OCI-LY1 (cell line): Measurements from ENCODE around the gene SAPCD1.

Source experiments
- H2AFZ ChIP-seq: fragments of 200-600 bp; sonication (generic), shearing (Covaris generic); 2 replicates; pipeline ENCODE4 v1.6.0; 2014; ENCODE audit warnings: antibody characterized with exemption, mild to moderate bottlenecking, low read length
- H3F3A ChIP-seq: fragments of 200-600 bp; sonication (generic), shearing (Covaris generic); 2 replicates; pipeline ENCODE4 v1.6.0; 2014; ENCODE audit warnings: mild to moderate bottlenecking, antibody characterized with exemption, low read length, moderate library complexity; ENCODE audit not compliant: insufficient read depth
- H3K27ac ChIP-seq: fragments of 200-600 bp; sonication (generic); 2 replicates; pipeline ENCODE4 v1.5.1; 2014; ENCODE audit warnings: low read length, mixed run types, mild to moderate bottlenecking, low read depth; ENCODE audit not compliant: poor library complexity, severe bottlenecking
- H3K27me3 ChIP-seq: fragments of 200-600 bp; sonication (generic); 2 replicates; pipeline ENCODE4 v1.6.0; 2014; ENCODE audit warnings: antibody characterized with exemption, mild to moderate bottlenecking, low read length, moderate library complexity; ENCODE audit not compliant: insufficient read depth
- H3K36me3 ChIP-seq: fragments of 200-600 bp; sonication (generic); 2 replicates; pipeline ENCODE4 v1.6.1; 2014; ENCODE audit warnings: mild to moderate bottlenecking, antibody characterized with exemption, low read length, moderate library complexity, mixed read lengths; ENCODE audit not compliant: insufficient read depth
- H3K4me1 ChIP-seq: fragments of 200-600 bp; sonication (generic); 2 replicates; pipeline ENCODE4 v1.5.1; 2014; ENCODE audit warnings: mild to moderate bottlenecking, low read length, moderate library complexity; ENCODE audit not compliant: insufficient read depth, severe bottlenecking
- H3K4me2 ChIP-seq: fragments of 200-600 bp; sonication (generic), shearing (Covaris generic); 2 replicates; pipeline ENCODE4 v1.6.1; 2014; ENCODE audit warnings: low read length
- H3K4me3 ChIP-seq: fragments of 200-600 bp; sonication (generic); 2 replicates; pipeline ENCODE4 v1.5.1; 2014; ENCODE audit warnings: low read length, low read depth, mild to moderate bottlenecking, mixed read lengths; ENCODE audit not compliant: poor library complexity, severe bottlenecking
- H3K79me2 ChIP-seq: fragments of 200-600 bp; shearing (Covaris generic); 2 replicates; pipeline ENCODE4 v1.6.1; 2016; ENCODE audit warnings: mixed run types, low read length, mixed read lengths; ENCODE audit not compliant: insufficient read depth
- H3K9ac ChIP-seq: fragments of 200-600 bp; sonication (generic), shearing (Covaris generic); 2 replicates; pipeline ENCODE4 v1.6.1; 2014; ENCODE audit warnings: mild to moderate bottlenecking, low read length, mixed read lengths
- H3K9me2 ChIP-seq: fragments of 200-600 bp; sonication (generic), shearing (Covaris generic); 2 replicates; pipeline ENCODE4 v1.6.1; 2014; ENCODE audit warnings: low read depth, mild to moderate bottlenecking, low read length, mixed read lengths
- H3K9me3 ChIP-seq: fragments of 200-600 bp; shearing (Covaris generic); 2 replicates; pipeline ENCODE4 v1.6.1; 2014; ENCODE audit warnings: low read length, mixed read lengths
- H4K20me1 ChIP-seq: fragments of 200-600 bp; sonication (generic), shearing (Covaris generic); 2 replicates; pipeline ENCODE4 v1.6.0; 2016; ENCODE audit warnings: mild to moderate bottlenecking, low read length; ENCODE audit not compliant: insufficient read depth
- CTCF ChIP-seq: fragments of 200-600 bp; sonication (generic), shearing (Covaris generic); IDR thresholded peaks from 2 replicates; pipeline ENCODE4 v1.5.1; 2017; ENCODE audit warnings: mild to moderate bottlenecking, antibody characterized with exemption, low read length, moderate library complexity, mixed read lengths
- EZH2 ChIP-seq: fragments of 200-600 bp; sonication (generic), shearing (Covaris generic); IDR thresholded peaks from 2 replicates; pipeline ENCODE4 v1.8.0; 2017; ENCODE audit warnings: borderline replicate concordance, mixed run types, mild to moderate bottlenecking, antibody characterized with exemption, low read length, moderate library complexity, mixed read lengths

SAPCD1 gene

DNA sequence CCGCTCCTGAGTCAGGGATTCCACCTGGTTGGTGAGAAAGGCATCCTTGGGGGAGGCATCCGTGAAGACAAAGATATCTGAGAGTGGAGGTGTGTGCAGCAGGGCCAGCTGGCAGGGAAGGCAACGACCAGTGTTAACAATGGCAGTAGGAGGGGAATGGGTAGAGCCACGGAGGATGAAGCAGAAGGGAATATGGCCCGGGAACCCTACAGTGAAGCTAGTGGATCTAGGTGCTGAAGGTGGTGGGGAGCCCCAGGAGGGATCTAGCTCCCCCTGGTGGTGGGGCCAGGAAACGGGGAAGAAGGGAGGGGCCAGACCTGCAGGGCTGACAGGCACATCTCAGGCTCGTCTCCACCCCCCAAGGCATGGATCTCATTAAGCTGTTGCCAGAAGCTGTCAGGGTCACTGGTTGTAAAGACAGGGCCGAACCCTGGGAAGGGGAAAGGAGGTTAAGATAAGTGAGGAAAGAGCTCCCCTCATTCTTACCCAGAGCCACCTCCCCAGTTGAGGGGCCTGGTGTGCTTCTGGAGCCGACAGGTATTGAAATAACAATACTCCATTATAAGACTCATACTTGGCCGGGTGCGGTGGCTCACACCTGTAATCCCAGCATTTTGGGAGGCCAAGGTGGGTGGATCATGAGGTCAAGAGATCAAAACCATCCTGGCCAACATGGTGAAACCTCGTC lies 7.4 kb downstream of the SAPCD1 start:
- Histone ChIP-seq H3K4me1 (no peaks in the 10 kb centered on the region), H3K9me3 (no peaks in the 10 kb centered on the region), H3K4me3 (no peak overlapping the region), H3K9me2 (no peaks in the 10 kb centered on the region), H3K9ac (no peak overlapping the region), H3K36me3 (no peaks in the 10 kb centered on the region), H3K4me2 (no peak overlapping the region), H3K79me2 (no peaks in the 10 kb centered on the region), H3F3A (no peaks in the 10 kb centered on the region), H2AFZ (no peak overlapping the region), H4K20me1 (no peaks in the 10 kb centered on the region), H3K27me3 (no peaks in the 10 kb centered on the region), H3K27ac (no peak overlapping the region)
- TF ChIP-seq EZH2 (no peak), CTCF (peak; percentile 96)

DNA sequence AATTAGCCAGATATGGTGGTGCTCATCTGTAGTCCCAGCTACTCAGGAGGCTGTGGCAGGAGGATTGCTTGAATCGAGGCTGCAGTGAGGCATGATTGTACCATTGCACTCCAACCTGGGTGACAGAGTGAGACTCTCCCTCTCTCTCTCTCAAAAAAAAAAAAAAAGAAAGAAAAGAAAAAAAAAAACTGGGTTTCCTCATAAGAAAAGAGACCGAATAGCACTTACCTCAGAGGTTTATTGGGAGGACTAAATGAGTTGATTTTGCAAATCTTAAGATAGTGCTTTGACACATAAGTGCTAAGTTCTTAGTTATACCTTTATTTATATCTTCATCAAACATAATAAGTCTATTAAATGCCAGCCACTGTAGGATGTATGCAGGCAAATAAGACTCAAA lies 8.4 kb downstream of the SAPCD1 start:
- TF ChIP-seq CTCF, result no peak
- no peaks in the 10 kb centered on the region for H3K27me3 ChIP-seq
- no peak overlapping the region for H3K9ac ChIP-seq
- H3K79me2 ChIP-seq, result no peaks in the 10 kb centered on the region
- no peaks in the 10 kb centered on the region for H3F3A ChIP-seq
- no peaks in the 10 kb centered on the region for H4K20me1 ChIP-seq
- no peak overlapping the region for H3K27ac ChIP-seq
- no peaks in the 10 kb centered on the region for H3K36me3 ChIP-seq
- H3K9me2 ChIP-seq, result no peaks in the 10 kb centered on the region
- H3K4me2 ChIP-seq, result no peak overlapping the region
- H3K4me3 ChIP-seq, result no peak overlapping the region
- no peaks in the 10 kb centered on the region for H3K9me3 ChIP-seq
- H2AFZ ChIP-seq, result no peak overlapping the region
- H3K4me1 ChIP-seq, result no peaks in the 10 kb centered on the region

DNA sequence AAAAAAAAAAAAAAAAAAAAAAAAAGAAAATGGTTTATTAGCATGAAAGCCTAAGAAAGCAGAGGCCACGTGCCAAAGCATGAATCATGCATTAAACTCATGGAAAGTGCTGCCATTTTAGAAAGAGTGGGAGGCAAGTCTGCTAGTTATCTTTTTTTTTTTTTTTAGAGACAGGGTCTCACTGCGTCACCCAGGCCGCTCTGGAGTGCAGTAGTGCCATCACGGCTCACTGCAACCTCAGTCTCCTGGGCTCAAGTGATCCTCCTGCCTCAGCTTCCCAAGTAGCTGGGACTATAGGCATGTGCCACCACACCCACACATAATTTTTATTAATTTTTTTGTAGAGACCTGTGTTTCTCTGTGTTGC lies 9.5 kb downstream of the SAPCD1 start:
- no peak overlapping the region for H3K4me3 ChIP-seq

More for the DNA sequence above, 9.5 kb downstream of the SAPCD1 start:
- H3K27me3 ChIP-seq, result no peaks in the 10 kb centered on the region
- no peak overlapping the region for H2AFZ ChIP-seq
- no peaks in the 10 kb centered on the region for H3K9me3 ChIP-seq
- H3K9me2 ChIP-seq, result no peaks in the 10 kb centered on the region
- peaks cover 3% of the 10 kb centered on the region for H3K4me1 ChIP-seq
- no peaks in the 10 kb centered on the region for H3K36me3 ChIP-seq
- no peak overlapping the region for H3K4me2 ChIP-seq
- TF ChIP-seq CTCF (no peak), EZH2 (no peak)
- no peaks in the 10 kb centered on the region for H3F3A ChIP-seq
- no peaks in the 10 kb centered on the region for H3K79me2 ChIP-seq
- no peak overlapping the region for H3K9ac ChIP-seq
- no peak overlapping the region for H3K27ac ChIP-seq
- H4K20me1 ChIP-seq, result no peaks in the 10 kb centered on the region
